CD4-positive, alpha-beta T cell treated with Interleukin-17A for 1 hour (primary cell): ENCODE results near the gene TENT4A.
A peak's percentile ranks its signal among the peaks of the same experiment; 100 is the strongest.

ENCODE experiments used
- DNase-seq: peaks from one replicate; pipeline ENCODE4 v3.0.0-alpha.2; 2020

The TENT4A gene

GRCh38 chr5:6734243-6734700 is 21.0 kb downstream of the TENT4A start:
- no peak for DNase-seq

DNA sequence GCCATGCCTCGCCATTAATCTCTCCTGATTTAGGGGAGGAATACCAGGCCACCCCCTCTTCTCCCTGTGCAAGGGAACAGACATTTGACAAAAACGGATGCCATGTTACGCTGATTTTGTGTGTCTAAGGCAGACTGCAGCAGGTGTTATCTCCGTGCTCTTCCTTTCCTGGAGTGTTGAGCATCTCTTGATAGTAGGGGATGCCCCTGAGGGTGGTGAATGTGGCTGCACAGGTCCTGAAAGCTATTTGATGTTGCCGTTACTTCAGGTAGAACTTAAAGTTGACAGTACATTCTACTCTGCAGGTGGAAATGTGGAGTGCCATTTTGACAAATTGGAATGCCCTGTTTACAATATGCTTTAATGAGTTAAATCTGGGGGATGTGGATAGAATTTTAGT is 21.5 kb downstream of the TENT4A start:
- no peak for DNase-seq

- DNase-seq, result no peak
Observed at GRCh38 chr5:6736106-6736505, 22.9 kb downstream of the TENT4A start.

DNA sequence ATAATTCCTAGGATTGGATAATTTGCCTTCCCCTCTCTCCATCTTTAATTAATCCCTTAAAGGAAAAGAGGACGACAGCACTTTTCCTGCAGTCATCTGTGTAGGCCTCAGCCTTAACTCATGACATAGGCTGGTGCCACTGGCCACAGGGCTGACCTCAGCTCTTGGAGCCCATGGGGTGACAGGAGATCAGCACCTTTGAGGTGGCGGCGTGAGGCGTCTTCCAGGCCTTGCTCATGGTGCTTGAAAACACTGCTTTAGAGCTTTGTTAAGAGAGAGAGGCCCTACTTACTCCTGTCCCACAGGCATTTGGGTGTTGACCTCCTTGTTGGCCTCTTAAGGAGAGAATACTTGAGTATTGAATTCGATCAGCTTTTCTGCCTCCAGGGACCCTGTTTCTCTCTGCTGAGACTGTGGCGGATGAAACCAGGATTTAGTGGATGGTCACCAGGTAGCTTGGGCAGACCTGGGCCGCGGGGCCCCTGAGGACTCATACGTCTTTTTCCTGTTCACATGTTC is 23.4 kb downstream of the TENT4A start:
- DNase-seq, result no peak

DNA sequence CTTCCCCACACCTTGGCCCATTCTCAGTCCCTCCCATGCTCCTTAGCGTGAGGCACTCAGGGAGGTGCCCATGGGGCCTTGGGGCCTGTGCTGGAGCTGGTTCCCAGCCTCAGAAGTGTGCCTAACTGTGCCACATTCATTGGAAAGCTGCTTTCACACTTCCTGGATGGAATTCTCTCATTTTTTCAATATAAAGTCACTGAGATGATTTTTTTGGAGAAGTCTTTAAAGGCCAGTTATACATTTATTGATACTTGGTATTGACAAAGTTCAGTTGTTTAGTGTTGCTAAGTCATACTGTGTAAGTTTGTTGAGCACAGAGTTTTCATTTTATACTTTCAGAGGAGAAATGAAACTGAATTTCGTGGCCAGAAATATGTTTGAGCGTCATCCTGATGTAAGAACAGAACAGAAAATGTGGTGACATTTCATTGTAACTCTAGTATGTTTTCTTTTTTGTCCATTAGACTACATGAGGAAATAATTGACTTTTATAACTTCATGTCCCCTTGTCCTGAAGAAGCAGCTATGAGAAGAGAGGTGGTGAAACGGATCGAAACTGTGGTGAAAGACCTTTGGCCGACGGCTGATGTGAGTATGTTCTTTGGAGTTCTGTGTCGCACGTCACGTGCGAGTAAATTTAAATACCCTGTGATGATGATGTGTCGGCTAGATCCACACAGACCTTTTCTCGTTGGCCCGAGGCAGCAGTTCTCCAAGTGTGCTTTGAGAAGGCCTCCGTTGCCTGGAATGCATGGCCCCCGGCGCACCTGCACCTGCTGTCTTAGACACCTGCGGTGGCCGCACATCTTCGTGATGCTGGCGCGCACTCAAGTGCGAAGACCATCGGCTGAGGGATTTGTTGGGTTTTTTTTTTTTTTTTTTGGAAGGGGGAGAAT is 24.1 kb downstream of the TENT4A start:
- no peak for DNase-seq

DNA sequence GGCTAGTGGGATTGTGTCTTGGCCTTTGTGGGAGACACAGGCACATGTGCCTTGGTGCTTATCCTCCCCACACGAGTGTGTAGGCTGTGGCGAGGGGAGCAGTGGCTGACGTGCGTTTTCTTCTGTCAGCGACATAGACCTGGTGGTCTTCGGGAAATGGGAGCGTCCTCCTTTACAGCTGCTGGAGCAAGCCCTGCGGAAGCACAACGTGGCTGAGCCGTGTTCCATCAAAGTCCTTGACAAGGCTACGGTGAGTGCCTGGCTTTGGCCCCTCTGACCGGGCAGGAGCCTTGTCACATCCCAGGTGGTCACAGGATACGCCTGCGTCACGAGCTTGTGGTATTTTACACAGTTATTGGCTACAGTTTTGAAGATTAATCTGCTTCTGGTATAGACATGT is 26.4 kb downstream of the TENT4A start:
- no peak for DNase-seq

DNA sequence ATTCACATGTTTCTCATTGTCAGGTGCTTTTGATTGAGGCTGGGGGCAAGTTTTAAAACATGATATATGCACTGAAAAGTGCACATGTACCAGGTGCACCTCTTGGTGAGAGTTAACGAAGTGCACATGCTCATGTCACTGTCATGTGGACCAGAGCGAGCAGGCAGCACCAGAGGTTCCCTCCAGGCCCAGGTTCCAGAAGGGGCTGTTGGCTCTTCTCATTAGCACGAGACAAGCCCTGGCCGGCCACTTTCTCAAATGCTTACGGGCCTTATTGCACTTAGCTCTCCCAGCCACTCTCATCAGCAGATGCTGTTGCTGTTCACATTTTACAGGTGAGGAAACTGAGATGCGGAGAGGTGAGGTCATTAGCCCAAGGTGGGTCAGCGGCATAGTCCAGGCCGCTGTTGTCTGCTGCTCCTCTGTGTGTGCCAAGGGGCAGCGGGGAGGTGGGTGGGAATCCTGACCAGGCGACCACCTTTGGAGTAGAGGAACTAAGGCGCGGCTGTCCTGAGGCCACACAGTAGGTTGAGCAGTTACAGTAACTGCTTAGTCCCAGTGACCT is 27.4 kb downstream of the TENT4A start:
- no peak for DNase-seq

DNA sequence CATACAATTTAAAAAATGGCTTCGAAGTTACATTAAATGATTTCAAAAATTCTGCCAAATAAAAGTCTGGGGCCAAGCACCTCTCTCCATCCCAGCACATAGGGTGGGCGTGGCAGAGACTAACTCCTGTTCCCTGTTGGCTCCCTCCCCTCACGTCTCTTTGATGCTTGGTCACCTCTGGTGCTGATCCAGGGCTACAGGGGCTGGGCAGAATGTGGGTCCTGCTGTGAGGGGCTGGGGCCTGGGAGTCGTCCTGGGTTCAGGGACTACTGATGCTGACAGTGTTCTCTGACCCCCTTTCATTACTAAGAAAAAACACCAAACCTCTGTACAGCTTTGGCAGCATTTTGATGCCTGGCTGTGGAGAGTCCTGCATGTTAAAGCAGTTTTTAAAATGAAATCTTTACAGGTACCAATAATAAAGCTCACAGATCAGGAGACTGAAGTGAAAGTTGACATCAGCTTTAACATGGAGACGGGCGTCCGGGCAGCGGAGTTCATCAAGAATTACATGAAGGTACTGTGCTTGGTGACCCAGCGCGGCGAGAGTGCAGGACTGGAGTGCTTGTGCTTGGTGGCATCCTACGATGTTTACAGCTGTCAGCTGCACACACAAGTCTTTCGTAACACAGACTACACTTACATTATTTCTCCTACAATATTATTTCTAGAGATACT is 29.0 kb downstream of the TENT4A start:
- DNase-seq, result no peak

DNA sequence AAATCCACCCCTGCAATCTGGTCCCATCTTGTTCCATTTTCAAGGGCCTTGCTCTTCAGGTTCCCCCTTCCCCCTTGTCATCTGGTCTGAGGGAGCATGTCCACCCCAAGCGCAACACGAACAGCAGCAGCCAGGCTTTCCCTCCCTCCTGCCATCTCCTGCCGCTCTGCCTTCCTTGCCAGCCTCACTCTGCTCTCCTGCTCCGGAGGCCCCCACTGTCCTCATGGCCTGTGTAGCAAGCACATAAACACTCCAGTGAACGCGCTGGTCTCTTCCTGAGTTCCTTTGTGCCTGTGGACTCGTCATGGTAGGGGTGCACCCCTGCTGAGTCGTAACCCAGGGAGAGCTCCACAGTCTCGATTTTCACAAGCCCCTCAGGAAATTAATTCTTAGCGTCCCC is 29.9 kb downstream of the TENT4A start:
- no peak for DNase-seq

- DNase-seq, result no peak
Observed at GRCh38 chr5:6744841-6745705, 31.8 kb downstream of the TENT4A start.

GRCh38 chr5:6745706-6746222 is 32.5 kb downstream of the TENT4A start:
- peak; percentile 67 for DNase-seq

- DNase-seq, result no peak
Observed at GRCh38 chr5:6746244-6746643, 33.0 kb downstream of the TENT4A start.

- DNase-seq, result no peak
Observed at GRCh38 chr5:6747103-6747502, 33.9 kb downstream of the TENT4A start.

GRCh38 chr5:6748142-6748541 is 34.9 kb downstream of the TENT4A start:
- DNase-seq, result no peak

GRCh38 chr5:6749026-6749716 is 35.9 kb downstream of the TENT4A start:
- DNase-seq, result no peak

DNA sequence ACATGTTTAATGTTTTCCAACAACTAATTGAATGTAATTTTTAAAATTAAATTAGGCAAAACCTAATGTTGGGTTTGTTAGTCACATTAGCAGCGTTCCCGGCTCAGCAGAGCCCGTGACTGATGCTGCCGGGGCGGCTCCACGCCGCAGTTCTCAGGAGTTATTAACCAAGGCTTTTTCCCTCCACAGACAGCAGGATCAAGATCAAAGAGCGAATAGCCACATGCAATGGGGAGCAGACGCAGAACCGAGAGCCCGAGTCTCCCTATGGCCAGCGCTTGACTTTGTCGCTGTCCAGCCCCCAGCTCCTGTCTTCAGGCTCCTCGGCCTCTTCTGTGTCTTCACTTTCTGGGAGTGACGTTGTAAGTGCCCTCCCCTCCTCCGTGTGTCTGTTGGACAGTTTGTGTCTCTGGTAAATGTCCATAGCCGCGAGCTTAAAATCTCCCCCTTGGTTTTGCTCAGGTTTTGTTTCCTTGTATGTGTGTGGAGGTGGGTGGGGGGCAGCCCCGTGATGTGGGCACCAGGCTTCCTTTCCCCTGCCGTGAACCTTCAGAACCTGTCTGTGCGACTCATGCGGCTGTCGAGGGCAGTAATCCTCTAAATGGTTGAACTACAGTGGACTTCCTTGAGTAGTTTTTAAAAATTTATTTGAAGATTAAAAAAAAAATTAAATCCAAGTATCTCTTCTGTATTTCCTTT is 37.1 kb downstream of the TENT4A start:
- no peak for DNase-seq

GRCh38 chr5:6750951-6751685 is 37.9 kb downstream of the TENT4A start:
- DNase-seq, result no peak

DNA sequence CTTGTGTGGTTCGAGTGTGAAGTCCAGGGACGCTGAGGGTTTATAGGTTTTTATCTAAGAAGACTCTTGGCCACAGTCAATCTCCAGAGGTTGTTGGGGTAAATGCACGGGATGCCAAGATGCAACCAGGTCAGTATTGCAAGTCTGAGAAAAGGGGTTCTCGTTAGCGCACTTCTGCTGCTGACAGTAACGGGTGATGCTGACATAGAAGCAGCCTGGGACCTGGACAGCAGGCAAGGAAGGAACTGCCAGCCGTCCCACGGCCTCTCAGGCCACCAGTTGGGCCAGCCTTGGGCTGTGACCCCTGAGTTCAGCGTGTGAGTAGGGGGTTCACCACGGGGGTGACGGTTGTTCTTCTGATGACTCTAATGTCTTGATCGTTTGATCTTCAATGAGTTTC is 39.0 kb downstream of the TENT4A start:
- DNase-seq, result no peak

- no peak for DNase-seq
Observed at GRCh38 chr5:6752782-6753181, 39.5 kb downstream of the TENT4A start.

DNA sequence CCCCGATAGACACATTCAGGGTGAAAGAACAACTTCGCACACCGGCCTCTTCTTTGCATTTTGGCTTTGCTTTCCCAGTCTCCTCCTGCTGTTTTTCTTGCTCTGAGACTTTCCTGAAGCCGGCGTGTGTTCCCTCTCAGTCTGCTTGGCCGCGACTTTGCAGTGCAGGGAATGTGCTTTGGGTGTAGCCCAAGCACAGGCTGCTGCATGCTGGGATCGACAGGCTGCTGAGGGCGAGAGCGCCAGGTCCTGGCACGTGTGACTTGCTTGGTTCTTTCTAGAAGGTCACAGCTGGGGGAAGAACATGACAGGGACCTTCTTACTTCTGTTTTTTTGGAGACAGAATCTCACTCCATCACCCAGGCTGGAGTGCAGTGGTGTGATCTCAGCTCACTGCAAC is 40.6 kb downstream of the TENT4A start:
- no peak for DNase-seq
